CD4-positive, alpha-beta T cell (primary cell): ENCODE results near the gene TBC1D22A. TPM values are rescaled to one million over a fixed set of nuclear protein-coding genes. Genes with fewer than 3 reads are reported as not detected.

Experiments
- ATAC-seq: fragments of 200-7000 bp; cut with Tn5 transposase; one replicate; pipeline ENCODE4 v1.10.0; 2022; ENCODE audit warnings: mild to moderate bottlenecking; ENCODE audit not compliant: poor library complexity
- CTCF ChIA-PET: fragments of 350-600 bp; sonication (Branson Sonifier 250); formaldehyde crosslinking; loops from one replicate; lab custom pipeline; 2021; ENCODE audit warnings: antibody characterized with exemption, inconsistent platforms; lab: Charles Lee
- POLR2A ChIA-PET: fragments of 350-600 bp; sonication (Branson Sonifier 250); formaldehyde crosslinking; loops from one replicate; lab custom pipeline; 2021; ENCODE audit warnings: antibody characterized with exemption, inconsistent platforms; lab: Charles Lee
- DNase-seq, 14 experiments: peaks; one replicate each; pipeline ENCODE4 v3.0.0-alpha.2; 2013 to 2020; ENCODE audit warnings: mixed read lengths in 2 of 14
- H3K27ac ChIP-seq, 2 donors: one replicate each; pipeline versions ENCODE4 v1.5.1 to v1.7.0; 2013; ENCODE audit warnings: low read length in 2 of 2, low read depth in 1 of 2, mild to moderate bottlenecking in 1 of 2
- H3K27me3 ChIP-seq, 2 experiments: 1 replicate in 1 of 2; 2 replicates in 1 of 2; pipeline versions ENCODE4 v1.6.1 to v1.7.0; 2013; ENCODE audit warnings: low read length in 2 of 2, control low read depth in 1 of 2, mild to moderate bottlenecking in 1 of 2, moderate library complexity in 1 of 2; ENCODE audit not compliant: insufficient read depth in 2 of 2, control insufficient read depth in 1 of 2
- H3K36me3 ChIP-seq: one replicate; pipeline ENCODE4 v1.6.1; 2013; ENCODE audit warnings: low read length, control low read depth; ENCODE audit not compliant: insufficient read depth
- H3K4me1 ChIP-seq: one replicate; pipeline ENCODE4 v1.6.1; 2013; ENCODE audit warnings: low read length, control low read depth; ENCODE audit not compliant: insufficient read depth
- H3K4me3 ChIP-seq: one replicate; pipeline ENCODE4 v1.5.1; 2013; ENCODE audit warnings: mild to moderate bottlenecking, low read length, moderate library complexity
- H3K9me3 ChIP-seq, 2 experiments: 1 replicate in 1 of 2; 2 replicates in 1 of 2; pipeline versions ENCODE4 v1.6.1 to v1.7.0; 2013; ENCODE audit warnings: low read length in 2 of 2, mild to moderate bottlenecking in 2 of 2, control low read depth in 1 of 2, moderate library complexity in 1 of 2; ENCODE audit not compliant: control insufficient read depth in 1 of 2, insufficient read depth in 1 of 2
- H3K27ac Mint-ChIP-seq: one replicate; pipeline ENCODE4 v1.8.0; 2020; ENCODE audit warnings: mixed read lengths
- H3K27me3 Mint-ChIP-seq: one replicate; pipeline ENCODE4 v1.8.0; 2021; ENCODE audit warnings: mixed read lengths
- H3K36me3 Mint-ChIP-seq: one replicate; pipeline ENCODE4 v1.8.0; 2021; ENCODE audit warnings: low read depth, mixed read lengths
- H3K4me1 Mint-ChIP-seq: one replicate; pipeline ENCODE4 v1.8.0; 2021; ENCODE audit warnings: low read depth, mixed read lengths
- H3K4me3 Mint-ChIP-seq: one replicate; pipeline ENCODE4 v1.8.0; 2020; ENCODE audit warnings: mild to moderate bottlenecking, mixed read lengths
- H3K9me3 Mint-ChIP-seq: one replicate; pipeline ENCODE4 v1.8.0; 2020; ENCODE audit warnings: mixed read lengths
- CTCF ChIP-seq: fragments of 200-600 bp; IDR thresholded peaks from one replicate; pipeline ENCODE4 v1.8.0; 2022; ENCODE audit warnings: antibody characterized with exemption, mild to moderate bottlenecking
- intact Hi-C, 2 experiments: fragments of 100-400 bp; cut with DNase I in 1 of 2; cut with micrococcal nuclease in 1 of 2; formaldehyde crosslinking; loops; one replicate each; pipeline versions ENCODE4 v1.15.1 to v1.9.0; 2023 to 2025; cut with DNase I, micrococcal nuclease
- total RNA-seq, 174 experiments: library from RNA in 2 of 174; stranded (reverse) in 2 of 174; gene quantifications; one replicate each; pipeline ENCODE4 v1.2.3 and lab custom pipeline; 2021 to 2026

Gene TBC1D22A
- total RNA-seq, 2 experiments from 2014 or later = 27.1 to 31.7 TPM

GRCh38 chr22:47144791-47145425, 382.5 kb downstream of the TBC1D22A start:
- POLR2A ChIA-PET = no interaction called here
- no peaks in the 10 kb centered on the region for H3K9me3 Mint-ChIP-seq
- H3K27ac Mint-ChIP-seq = no peak overlapping the region
- TF ChIP-seq CTCF = no peak
- Histone ChIP-seq H3K27ac (no peak overlapping the region), H3K4me3 (no peak overlapping the region), H3K9me3 (no peaks in the 10 kb centered on the region), H3K4me1 (no peaks in the 10 kb centered on the region), H3K36me3 (peaks cover 2% of the 10 kb centered on the region), H3K27me3 (no peaks in the 10 kb centered on the region)
- H3K4me3 Mint-ChIP-seq = no peak overlapping the region
- H3K4me1 Mint-ChIP-seq = no peaks in the 10 kb centered on the region
- no peak for ATAC-seq
- no peaks in the 10 kb centered on the region for H3K27me3 Mint-ChIP-seq
- no peaks in the 10 kb centered on the region for H3K36me3 Mint-ChIP-seq
- CTCF ChIA-PET = no interaction called here
- DNase-seq = no peak
- intact Hi-C loops = no loop called here

- peaks cover 2% of the 10 kb centered on the region for H3K36me3 ChIP-seq
- Mint-ChIP-seq H3K9me3 (no peaks in the 10 kb centered on the region), H3K4me3 (no peak overlapping the region), H3K27me3 (no peaks in the 10 kb centered on the region), H3K27ac (no peak overlapping the region), H3K36me3 (no peaks in the 10 kb centered on the region), H3K4me1 (no peaks in the 10 kb centered on the region)
- ChIA-PET CTCF (no interaction called here), POLR2A (no interaction called here)
- DNase-seq (no peak), ATAC-seq (no peak)
- no peak overlapping the region for H3K4me3 ChIP-seq
- no peak overlapping the region for H3K27ac ChIP-seq
- intact Hi-C loops = no loop called here
- no peaks in the 10 kb centered on the region for H3K27me3 ChIP-seq
- TF ChIP-seq CTCF = no peak
- H3K9me3 ChIP-seq = peaks cover 0 to 3% of the 10 kb centered on the region in 2 experiments
- no peaks in the 10 kb centered on the region for H3K4me1 ChIP-seq
Measured at GRCh38 chr22:47145883-47146282, 383.4 kb downstream of the TBC1D22A start.

- no peaks in the 10 kb centered on the region for H3K36me3 Mint-ChIP-seq
- H3K27ac Mint-ChIP-seq = no peak overlapping the region
- TF ChIP-seq CTCF = no peak
- no peak overlapping the region for H3K4me3 Mint-ChIP-seq
- intact Hi-C loops = no loop called here
- POLR2A ChIA-PET = no interaction called here
- DNase-seq = no peak
- H3K36me3 ChIP-seq = peaks cover 2% of the 10 kb centered on the region
- peaks cover 0 to 8% of the 10 kb centered on the region in 2 experiments for H3K9me3 ChIP-seq
- H3K4me1 ChIP-seq = no peaks in the 10 kb centered on the region
- no peak for ATAC-seq
- no peaks in the 10 kb centered on the region for H3K4me1 Mint-ChIP-seq
- H3K27me3 Mint-ChIP-seq = no peaks in the 10 kb centered on the region
- no peak overlapping the region for H3K27ac ChIP-seq
- CTCF ChIA-PET = no interaction called here
- H3K9me3 Mint-ChIP-seq = no peaks in the 10 kb centered on the region
- H3K27me3 ChIP-seq = no peaks in the 10 kb centered on the region
- no peak overlapping the region for H3K4me3 ChIP-seq
Measured at GRCh38 chr22:47146391-47146790, 383.9 kb downstream of the TBC1D22A start.
